Calu3 (cell line): ENCODE measurements around the gene SCN2B. TPM values are rescaled to one million over a fixed set of nuclear protein-coding genes. Genes with fewer than 3 reads are reported as not detected.

Source experiments
- BruUV-seq: library from RNA; stranded (reverse); fragments of 400-500 nt; replicated peaks from 2 replicates; lab custom pipeline; 2021; lab: Mats Ljungman, UMichigan
- CTCF ChIA-PET: fragments of 300-600 bp; sonication (Branson Sonifier 250); formaldehyde crosslinking; loops from one replicate; lab custom pipeline; 2022; ENCODE audit warnings: antibody characterized with exemption; lab: Charles Lee
- DNase-seq: peaks from one replicate; pipeline ENCODE4 v3.0.0; 2022
- H3K27ac Mint-ChIP-seq: one replicate; pipeline ENCODE4 v1.8.0; 2022; ENCODE audit warnings: mixed read lengths; ENCODE audit not compliant: unreplicated experiment
- H3K27me3 Mint-ChIP-seq: one replicate; pipeline ENCODE4 v1.8.0; 2022; ENCODE audit warnings: mixed read lengths; ENCODE audit not compliant: unreplicated experiment
- H3K36me3 Mint-ChIP-seq: one replicate; pipeline ENCODE4 v1.8.0; 2022; ENCODE audit warnings: mild to moderate bottlenecking, moderate library complexity, mixed read lengths; ENCODE audit not compliant: insufficient read depth, unreplicated experiment
- H3K4me1 Mint-ChIP-seq: one replicate; pipeline ENCODE4 v1.8.0; 2022; ENCODE audit warnings: mild to moderate bottlenecking, low read depth, mixed read lengths; ENCODE audit not compliant: unreplicated experiment
- H3K4me3 Mint-ChIP-seq: one replicate; pipeline ENCODE4 v1.8.0; 2022; ENCODE audit warnings: mild to moderate bottlenecking, low read depth, moderate library complexity, mixed read lengths; ENCODE audit not compliant: unreplicated experiment
- H3K9me3 Mint-ChIP-seq: one replicate; pipeline ENCODE4 v1.8.0; 2022; ENCODE audit warnings: low read depth, mixed read lengths; ENCODE audit not compliant: unreplicated experiment
- CTCF ChIP-seq: fragments of 200-600 bp; IDR thresholded peaks from one replicate; pipeline ENCODE4 v1.8.0; 2022; ENCODE audit warnings: antibody characterized with exemption; ENCODE audit not compliant: unreplicated experiment
- intact Hi-C: fragments of 100-400 bp; cut with micrococcal nuclease; formaldehyde crosslinking; loops from one replicate; pipeline ENCODE4 v1.10.0; 2022; ENCODE audit not compliant: unreplicated experiment
- total RNA-seq: library from RNA; stranded (reverse); gene quantifications from 2 replicates; pipeline ENCODE4 v1.2.3, GENCODE V29; 2022

The SCN2B gene
- total RNA-seq, 1 experiment from 2014 or later: not detected

- Mint-ChIP-seq H3K4me3 (no peak overlapping the region), H3K4me1 (no peaks in the 10 kb centered on the region), H3K27ac (no peak overlapping the region), H3K9me3 (no peaks in the 10 kb centered on the region), H3K36me3 (peaks cover 21% of the 10 kb centered on the region), H3K27me3 (no peaks in the 10 kb centered on the region)
- no peak for TF ChIP-seq CTCF
- DNase-seq: no peak
- intact Hi-C loops: no loop called here
- CTCF ChIA-PET: interaction anchor here (0.6 kb wide), 1 partner anchor 66 kb away, joined by 3 read pairs; no protein-coding TSS in a partner anchor
- BruUV-seq: no TSS peak
Measured at GRCh38 chr11:118114266-118114665, 62.2 kb downstream of the SCN2B start.

GRCh38 chr11:118112711-118113430 lies 63.6 kb downstream of the SCN2B start:
- intact Hi-C loops: no loop called here
- no peak overlapping the region for H3K27ac Mint-ChIP-seq
- TF ChIP-seq CTCF: no peak
- CTCF ChIA-PET: no interaction called here
- peaks cover 21% of the 10 kb centered on the region for H3K36me3 Mint-ChIP-seq
- DNase-seq: no peak
- no peaks in the 10 kb centered on the region for H3K4me1 Mint-ChIP-seq
- H3K9me3 Mint-ChIP-seq: no peaks in the 10 kb centered on the region
- BruUV-seq: no TSS peak
- no peaks in the 10 kb centered on the region for H3K27me3 Mint-ChIP-seq
- no peak overlapping the region for H3K4me3 Mint-ChIP-seq

Other genes starting within 250 kb of the SCN2B start
- 1.4 and 2.3 TPM in 2 replicates for gene TMPRSS13, start 247.2 kb downstream of the SCN2B start, total RNA-seq
- 0.05 and 0.76 TPM in 2 replicates for gene IL10RA, start 190.2 kb downstream of the SCN2B start, total RNA-seq
- 99.9 and 132 TPM in 2 replicates for gene TMPRSS4, start 99.6 kb downstream of the SCN2B start, total RNA-seq
- gene SMIM35, start 89.7 kb downstream of the SCN2B start, total RNA-seq: not detected in 2 replicates
- gene SCN4B, start 23.8 kb downstream of the SCN2B start, total RNA-seq: not detected in 2 replicates
- gene JAML, start 48.4 kb upstream of the SCN2B start, total RNA-seq: 0.07 TPM in 1 of 2 replicates, not detected in the other
- gene MPZL3, start 75.7 kb upstream of the SCN2B start, total RNA-seq: 5.9 and 6.9 TPM in 2 replicates
- 69.6 and 81.7 TPM in 2 replicates for gene MPZL2, start 87.7 kb upstream of the SCN2B start, total RNA-seq
- not detected in 2 replicates for gene CD3E, start 128.1 kb upstream of the SCN2B start, total RNA-seq
- not detected in 2 replicates for gene CD3D, start 166.1 kb upstream of the SCN2B start, total RNA-seq
- not detected in 2 replicates for gene CD3G, start 167.7 kb upstream of the SCN2B start, total RNA-seq
- 28.8 and 30.8 TPM in 2 replicates for gene UBE4A, start 183.0 kb upstream of the SCN2B start, total RNA-seq
- gene ATP5MG, start 225.0 kb upstream of the SCN2B start, total RNA-seq: 145 and 151 TPM in 2 replicates